Measurements from ENCODE around the gene OR52E8. TPM values are rescaled to one million over a fixed set of nuclear protein-coding genes. Genes with fewer than 3 reads are reported as not detected.

Gene OR52E8
- total and polyA plus RNA-seq, 9 of the 15 experiments (the other 6 are each of a cell fraction or from before 2014, with no cell fraction given): not detected

DNA sequence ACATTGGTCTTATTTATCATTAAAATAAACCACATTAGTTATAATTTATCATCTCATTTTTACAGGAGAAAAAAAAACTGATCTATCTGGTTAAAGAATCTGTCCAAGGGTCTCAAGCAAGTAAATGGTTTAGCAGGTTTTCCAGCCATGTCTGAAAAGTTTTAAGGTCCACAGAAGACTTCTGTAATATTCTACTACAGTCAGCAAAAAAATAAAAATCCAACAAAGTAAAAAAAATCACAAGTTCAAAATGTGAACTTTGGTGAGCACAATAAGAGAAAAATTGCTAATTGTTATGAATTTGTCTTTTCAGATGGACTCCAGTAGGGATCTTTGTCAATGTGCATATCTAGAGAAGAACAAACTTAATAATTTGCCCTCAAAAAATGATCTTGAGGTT lies 24.3 kb upstream of the OR52E8 start:
- no TSS peak for BruUV-seq (replicated peaks)
- TF ChIP-seq SOX6 (IDR thresholded peaks at IDR 0.05) (no peak), MAFK (IDR thresholded peaks at IDR 0.05; ENCODE audit: low read length) (peak; percentile 37; the same call in 1 of the 2 replicates), ZNF316 (IDR thresholded peaks at IDR 0.05) (peak; percentile 79), C11orf30 (IDR thresholded peaks at IDR 0.05; ENCODE audit: low read depth) (peak; percentile 58; the same call in 1 of the 2 replicates), POLR2G (IDR thresholded peaks at IDR 0.05; ENCODE audit: low read depth, low read length) (no peak)
- ChIA-PET POLR2A (interaction anchor here (0.7 to 1.1 kb wide), 3 partner anchors 27 to 349 kb away, joined by 4 read pairs; no protein-coding TSS in a partner anchor), CTCF (ENCODE audit: low intra/inter-chr PET ratio) (no interaction called here)
- in situ Hi-C loops (cut with MboI): loop anchor here (10.0 kb wide), 1 partner anchor 277 kb away; no protein-coding TSS in a partner anchor
- Histone ChIP-seq H3K27ac (ENCODE audit: extremely low read depth, low read depth, low read length) (no peak overlapping the region), H3K9ac (ENCODE audit: insufficient read depth in 1 of 2, low read depth in 2 of 2, low read length in 2 of 2) (no peak overlapping the region), H2AFZ (ENCODE audit: low read depth, low read length) (no peak overlapping the region), H3K9me1 (ENCODE audit: control insufficient read depth, insufficient read depth, low read length) (no peaks in the 10 kb centered on the region), H3K4me1 (replicated peaks in 1 of 2; ENCODE audit: control insufficient read depth in 2 of 2, insufficient read depth in 2 of 2, low read length in 2 of 2) (no peaks in the 10 kb centered on the region), H3K27me3 (ENCODE audit: control insufficient read depth in 2 of 2, insufficient read depth in 2 of 2, low read length in 2 of 2) (peaks cover 0 to 3% of the 10 kb centered on the region in 2 experiments; a peak in 1 of 5 replicates), H4K20me1 (replicated peaks; ENCODE audit: control insufficient read depth, insufficient read depth, low read length) (no peaks in the 10 kb centered on the region), H3K9me3 (replicated peaks; ENCODE audit: control insufficient read depth, insufficient read depth, low read depth, low read length) (no peaks in the 10 kb centered on the region), H3K36me3 (ENCODE audit: control insufficient read depth, insufficient read depth, low read length) (no peaks in the 10 kb centered on the region), H3K4me3 (no peak overlapping the region), H3K79me2 (ENCODE audit: control insufficient read depth, insufficient read depth, low read length) (no peaks in the 10 kb centered on the region), H3K4me2 (ENCODE audit: insufficient read depth, low read length) (no peak overlapping the region)
- intact Hi-C loops (cut with micrococcal nuclease): no loop called here
- FAIRE-seq (no peak), DNase-seq (ENCODE audit: extremely low read depth in 1 of 4, low spot score in 3 of 4) (no peak), ATAC-seq (no peak)

- BruUV-seq (replicated peaks): no TSS peak
- ATAC-seq (no peak), FAIRE-seq (no peak), DNase-seq (ENCODE audit: extremely low read depth in 1 of 4, low spot score in 3 of 4) (no peak)
- Histone ChIP-seq H3K9ac (ENCODE audit: insufficient read depth in 1 of 2, low read depth in 2 of 2, low read length in 2 of 2) (no peak within 1 kb of the TSS), H3K27ac (ENCODE audit: extremely low read depth, low read depth, low read length) (no peak within 1 kb of the TSS), H4K20me1 (replicated peaks; ENCODE audit: control insufficient read depth, insufficient read depth, low read length) (no peaks in the 10 kb centered on the region), H3K27me3 (ENCODE audit: control insufficient read depth in 2 of 2, insufficient read depth in 2 of 2, low read length in 2 of 2) (peaks cover 0 to 3% of the 10 kb centered on the region in 2 experiments; a peak in 1 of 5 replicates), H3K79me2 (ENCODE audit: control insufficient read depth, insufficient read depth, low read length) (no peaks in the 10 kb centered on the region), H3K36me3 (ENCODE audit: control insufficient read depth, insufficient read depth, low read length) (no peaks in the 10 kb centered on the region), H2AFZ (ENCODE audit: low read depth, low read length) (no peak within 1 kb of the TSS), H3K9me3 (replicated peaks; ENCODE audit: control insufficient read depth, insufficient read depth, low read depth, low read length) (no peaks in the 10 kb centered on the region), H3K4me3 (no peak within 1 kb of the TSS), H3K4me1 (replicated peaks in 1 of 2; ENCODE audit: control insufficient read depth in 2 of 2, insufficient read depth in 2 of 2, low read length in 2 of 2) (no peaks in the 10 kb centered on the region), H3K9me1 (ENCODE audit: control insufficient read depth, insufficient read depth, low read length) (no peaks in the 10 kb centered on the region), H3K4me2 (ENCODE audit: insufficient read depth, low read length) (no peak within 1 kb of the TSS)
- ChIA-PET POLR2A (no interaction called here), CTCF (ENCODE audit: low intra/inter-chr PET ratio) (no interaction called here)
- in situ Hi-C loops (cut with MboI) (loop anchor here (10.0 kb wide), 1 partner anchor 276 kb away; no protein-coding TSS in a partner anchor), intact Hi-C loops (cut with micrococcal nuclease) (no loop called here)
- WGBS (ENCODE audit: insufficient coverage, low coverage, missing lambda C conversion rate): 0% methylated on average over 4 of the region's 4 CpGs
- no peak for TF ChIP-seq KDM5B (IDR thresholded peaks at IDR 0.05; ENCODE audit: insufficient replicate concordance, low read depth, low read length)
- TF ChIP-seq NR2C2 (CRISPR knock-in tag; IDR thresholded peaks at IDR 0.05): no peak
- no peak for TF ChIP-seq NR2C2 (tag; IDR thresholded peaks at IDR 0.05)
- TF ChIP-seq ZNF436 (CRISPR knock-in tag; IDR thresholded peaks at IDR 0.05): no peak
Measured at GRCh38 chr11:5880329-5880728, 22.8 kb upstream of the OR52E8 start, which contains the start of gene OR52E4. Gene OR52E4, plus strand, starts transcription at chr11:5880629. Its CDS starts 3,664 bp downstream, at chr11:5884293.
